HEK293T (cell line): ENCODE data around the gene PHF14.

Experiments used
- BHLHE40 ChIP-seq: fragments of 450-650 bp; IDR thresholded peaks from 2 replicates; pipeline ENCODE4 v1.6.1; 2016; ENCODE audit warnings: mild to moderate bottlenecking, moderate library complexity, borderline replicate concordance
- CTBP1 ChIP-seq: fragments of 450-650 bp; IDR thresholded peaks from 2 replicates; pipeline ENCODE4 v1.6.1; 2016; ENCODE audit warnings: borderline replicate concordance
- ELF4 ChIP-seq: fragments of 450-650 bp; IDR thresholded peaks from 2 replicates; pipeline ENCODE4 v1.6.1; 2017; ENCODE audit warnings: antibody characterized with exemption
- FOXK2 ChIP-seq: fragments of 450-650 bp; IDR thresholded peaks from 2 replicates; pipeline ENCODE4 v1.6.1; 2016; ENCODE audit warnings: mild to moderate bottlenecking
- NFRKB ChIP-seq: fragments of 450-650 bp; IDR thresholded peaks from 2 replicates; pipeline ENCODE4 v1.6.1; 2016; ENCODE audit warnings: mild to moderate bottlenecking, moderate library complexity
- PKNOX1 ChIP-seq: fragments of 450-650 bp; IDR thresholded peaks from 2 replicates; pipeline ENCODE4 v1.6.1; 2016
- SP1 ChIP-seq: fragments of 450-650 bp; IDR thresholded peaks from 2 replicates; pipeline ENCODE4 v1.6.1; 2017
- TARDBP ChIP-seq: fragments of 450-650 bp; IDR thresholded peaks from 2 replicates; pipeline ENCODE4 v1.6.1; 2016

GRCh38 chr7:11078247-11078834 lies 104.7 kb downstream of the PHF14 start:
- TF ChIP-seq ELF4 (no peak), NFRKB (no peak), TARDBP (no peak), PKNOX1 (no peak), SP1 (no peak), BHLHE40 (no peak), CTBP1 (no peak), FOXK2 (no peak)
